Measurements from ENCODE around the gene PA2G4. TPM values are rescaled to one million over a fixed set of nuclear protein-coding genes. Genes with fewer than 3 reads are reported as not detected.

PA2G4 gene
- total and polyA plus RNA-seq, 2 donors (not counting 3 experiments of a cell fraction or from before 2014, with no cell fraction given), result 121 to 188 TPM

GRCh38 chr12:56102683-56103065, 1.7 kb upstream of the PA2G4 start:
- intact Hi-C loops (cut with micrococcal nuclease), result no loop called here
- peaks cover 4 to 6% of the 10 kb centered on the region in 2 experiments for H3K36me3 ChIP-seq (ENCODE audit: control insufficient read depth in 2 of 2, extremely low read depth in 1 of 2, insufficient read depth in 2 of 2, low read length in 2 of 2)
- ChIA-PET POLR2A (interaction anchor here (3.3 kb wide), 1 partner anchor 14 kb away, joined by 37 read pairs; the partner anchor contains the start of genes RPL41 and ZC3H10), CTCF (interaction anchor here (3.1 to 5.3 kb wide), 4 partner anchors 17 to 363 kb away, joined by 18 to 59 read pairs (median 28); partner anchors contain the start of gene ERBB3)
- BruUV-seq (replicated peaks), result no TSS peak
- H3K9me3 ChIP-seq (replicated peaks; ENCODE audit: control insufficient read depth, insufficient read depth, low read length), result no peaks in the 10 kb centered on the region
- H3K4me2 ChIP-seq (ENCODE audit: insufficient read depth, low read length), result no peak overlapping the region
- DNase-seq (ENCODE audit: low read depth, low spot score), result no peak
- no peak for FAIRE-seq
- H4K20me1 ChIP-seq (replicated peaks; ENCODE audit: control insufficient read depth, extremely low read depth, insufficient read depth, low read length), result no peaks in the 10 kb centered on the region
- no peak overlapping the region for H3K4me3 ChIP-seq (replicated peaks in 1 of 3; ENCODE audit: insufficient read depth in 1 of 3, low read depth in 1 of 3, low read length in 3 of 3)
- H3K79me2 ChIP-seq (ENCODE audit: control insufficient read depth, insufficient read depth, low read length), result peaks cover 32% of the 10 kb centered on the region
- H3K9ac ChIP-seq (replicated peaks; ENCODE audit: extremely low read depth, insufficient read depth, low read length), result no peak overlapping the region
- TF ChIP-seq POLR2A (IDR thresholded peaks at IDR 0.05; ENCODE audit: low read depth, low read length), result no peak
- no peak for TF ChIP-seq EZH2 (IDR thresholded peaks at IDR 0.05; ENCODE audit: borderline replicate concordance, low read depth, low read length, severe bottlenecking)
- no peak for TF ChIP-seq JUN (IDR thresholded peaks at IDR 0.05; ENCODE audit: borderline replicate concordance, insufficient read depth, insufficient read length, low read depth)
- TF ChIP-seq CTCF (IDR thresholded peaks at IDR 0.05; ENCODE audit: extremely low read depth in 1 of 2, insufficient read depth in 1 of 2, low read depth in 1 of 2, low read length in 2 of 2), result no peak
- no peak for TF ChIP-seq MYC (IDR thresholded peaks at IDR 0.05; ENCODE audit: low read depth, low read length)
- no peak for TF ChIP-seq POLR2AphosphoS5 (IDR thresholded peaks at IDR 0.05; ENCODE audit: insufficient read depth, low read depth, low read length)
- TF ChIP-seq FOS (IDR thresholded peaks at IDR 0.05; ENCODE audit: borderline replicate concordance, insufficient read depth, low read length), result no peak
- no peak for TF ChIP-seq MAX (IDR thresholded peaks at IDR 0.05; ENCODE audit: insufficient read depth, insufficient read length)
- no peak for TF ChIP-seq GATA2 (IDR thresholded peaks at IDR 0.05; ENCODE audit: insufficient read depth, insufficient read length, low read depth, low read length)
- peaks cover 31% of the 10 kb centered on the region for H3K4me1 ChIP-seq (ENCODE audit: control insufficient read depth, extremely low read depth, insufficient read depth, low read length)
- no peak overlapping the region for H2AFZ ChIP-seq (ENCODE audit: low read depth, low read length)
- no peak overlapping the region for H3K27ac ChIP-seq (ENCODE audit: insufficient read depth, low read depth, low read length)
- H3K27me3 ChIP-seq (ENCODE audit: control insufficient read depth in 2 of 2, insufficient read depth in 2 of 2, low read length in 2 of 2), result peaks cover 0 to 6% of the 10 kb centered on the region in 2 experiments
- dilution Hi-C loops (cut with MboI; ENCODE audit: extremely low pct_ligation_motif_present, low sequenced_read_pairs), result no loop called here
- no peaks in the 10 kb centered on the region for H3K9me1 ChIP-seq (replicated peaks; ENCODE audit: control insufficient read depth, extremely low read depth, insufficient read depth, low read length)
